ENCODE results near the gene RCAN2. TPM values are rescaled to one million over a fixed set of nuclear protein-coding genes. Genes with fewer than 3 reads are reported as not detected.

The RCAN2 gene
- total and polyA plus RNA-seq, 8 donors, result 1.7 to 19.0 (median 3.4) TPM

DNA sequence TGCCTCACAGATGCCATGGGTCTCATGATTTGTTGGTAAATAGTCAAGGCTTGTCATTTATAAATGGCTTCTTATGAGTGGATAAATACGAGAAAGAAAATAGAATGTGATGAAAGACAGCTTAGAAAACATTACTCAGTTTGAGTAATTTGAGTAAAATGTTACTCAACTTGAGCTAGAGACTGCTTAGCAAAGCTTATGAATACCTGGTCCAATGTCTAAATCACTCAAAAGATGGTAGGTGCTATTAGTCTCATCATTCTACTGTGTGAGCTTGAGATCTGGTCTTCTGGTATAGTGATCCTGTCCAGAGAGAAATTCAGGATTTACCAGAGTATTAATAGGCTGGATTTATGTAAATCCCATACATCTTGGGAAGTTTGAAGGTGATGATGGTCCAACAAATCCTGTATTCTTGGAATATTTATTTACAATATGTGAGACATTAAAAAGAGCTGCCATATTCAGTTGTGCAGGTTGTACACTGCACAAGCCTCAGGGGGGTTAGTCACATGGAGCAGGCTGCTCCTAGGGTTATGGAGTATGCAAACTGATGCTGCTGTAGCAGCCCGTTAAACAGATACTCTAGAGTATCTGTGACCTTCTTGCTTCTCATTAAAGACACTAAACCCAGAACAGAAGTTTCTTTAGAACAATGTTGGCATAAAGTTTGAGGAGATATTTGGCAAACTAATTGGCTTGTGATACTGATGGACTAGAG is 112.9 kb downstream of the RCAN2 start:
- H3K27ac ChIP-seq, result peak overlapping the region in 2 of 4 donors; percentile 52 to 53
- H3K4me1 ChIP-seq, result peaks cover 31 to 39% (median 32%) of the 10 kb centered on the region in 3 donors
- H3K36me3 ChIP-seq, result no peaks in the 10 kb centered on the region
- H3K9me3 ChIP-seq, result no peaks in the 10 kb centered on the region
- intact Hi-C loops (cut with DNase I), result no loop called here
- ATAC-seq (no peak), FAIRE-seq (no peak), DNase-seq (no peak)
- 55 to 66% methylated on average over 2 of the region's 2 CpGs for WGBS, 2 donors
- H3K4me3 ChIP-seq, result no peak overlapping the region
- H3K27me3 ChIP-seq, result no peaks in the 10 kb centered on the region
- no peak for TF ChIP-seq CTCF (IDR thresholded peaks at IDR 0.05)

- DNase-seq (no peak), ATAC-seq (no peak), FAIRE-seq (no peak)
- Histone ChIP-seq H3K27me3 (no peaks in the 10 kb centered on the region), H3K9me3 (no peaks in the 10 kb centered on the region), H3K27ac (peak overlapping the region in 2 of 4 donors; percentile 27 to 34), H3K36me3 (no peaks in the 10 kb centered on the region), H3K4me1 (peaks cover 26 to 30% (median 30%) of the 10 kb centered on the region in 3 donors), H3K4me3 (no peak overlapping the region)
- intact Hi-C loops (cut with DNase I), result no loop called here
- TF ChIP-seq CTCF (IDR thresholded peaks at IDR 0.05), result no peak
- 87 to 88% methylated on average over 8 of the region's 8 CpGs for WGBS, 2 donors
Observed at GRCh38 chr6:46377209-46377608, 114.0 kb downstream of the RCAN2 start.

- ATAC-seq, result peak in 2 of 4 donors; percentile 10 to 16
- H3K4me1 ChIP-seq, result peaks cover 20 to 24% (median 24%) of the 10 kb centered on the region in 3 donors
- TF ChIP-seq CTCF (IDR thresholded peaks at IDR 0.05), result no peak
- no peaks in the 10 kb centered on the region for H3K9me3 ChIP-seq
- WGBS, 2 donors, result 71 to 82% methylated on average over 7 of the region's 7 CpGs
- FAIRE-seq, result no peak
- peak overlapping the region in 2 of 4 donors; percentile 27 to 34 for H3K27ac ChIP-seq
- intact Hi-C loops (cut with DNase I), result no loop called here
- no peaks in the 10 kb centered on the region for H3K36me3 ChIP-seq
- no peak overlapping the region for H3K4me3 ChIP-seq
- no peaks in the 10 kb centered on the region for H3K27me3 ChIP-seq
- no peak for DNase-seq
Observed at GRCh38 chr6:46376562-46377061, 114.6 kb downstream of the RCAN2 start.

DNA sequence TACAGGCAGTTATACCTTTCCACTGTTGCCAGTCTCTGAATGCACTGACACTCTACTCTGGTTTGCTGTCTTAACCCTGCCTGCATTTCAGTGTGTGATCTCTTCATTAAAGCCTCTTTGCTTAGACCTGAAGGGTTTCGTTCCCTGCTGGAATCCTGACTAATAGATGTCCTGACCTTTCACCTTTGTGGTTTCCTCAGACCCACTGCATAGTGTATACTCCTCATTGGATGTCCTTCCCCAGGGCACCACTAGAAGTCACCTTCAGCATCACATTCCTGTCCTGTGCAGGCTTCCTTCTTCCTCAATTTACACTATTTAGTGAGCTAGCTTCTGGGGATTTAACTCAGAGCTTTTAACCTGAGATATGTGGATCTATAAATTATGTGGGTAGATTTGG is 120.6 kb downstream of the RCAN2 start:
- no peak for ATAC-seq
- no peaks in the 10 kb centered on the region for H3K36me3 ChIP-seq
- no peak for TF ChIP-seq CTCF (IDR thresholded peaks at IDR 0.05)
- WGBS, 2 donors, result 77 to 83% methylated on average over 1 of the region's 1 CpG
- H3K27me3 ChIP-seq, result no peaks in the 10 kb centered on the region
- no peaks in the 10 kb centered on the region for H3K4me1 ChIP-seq
- no peak overlapping the region for H3K27ac ChIP-seq
- FAIRE-seq, result no peak
- no peaks in the 10 kb centered on the region for H3K9me3 ChIP-seq
- intact Hi-C loops (cut with DNase I), result no loop called here
- no peak for DNase-seq
- H3K4me3 ChIP-seq, result no peak overlapping the region

DNA sequence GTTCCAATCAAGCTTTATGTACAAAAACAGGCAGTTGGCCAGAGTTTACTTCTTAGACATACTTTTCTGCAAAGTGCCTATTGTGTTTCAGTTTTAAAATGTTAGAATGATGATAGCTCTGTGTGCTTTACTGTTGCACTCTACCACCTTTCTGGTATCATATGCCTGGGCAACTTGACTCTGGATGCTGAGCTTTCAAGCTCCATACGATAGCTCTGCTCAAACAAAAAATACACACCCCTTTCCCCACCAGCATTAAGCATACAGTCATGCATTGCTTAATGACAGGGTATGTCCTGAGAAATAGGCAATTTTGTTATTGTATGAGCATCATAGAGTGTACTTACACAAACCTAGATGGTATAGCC is 123.1 kb downstream of the RCAN2 start:
- FAIRE-seq, result no peak
- no peaks in the 10 kb centered on the region for H3K9me3 ChIP-seq
- H3K4me3 ChIP-seq, result no peak overlapping the region

More for the DNA sequence above, 123.1 kb downstream of the RCAN2 start:
- H3K27me3 ChIP-seq, result no peaks in the 10 kb centered on the region
- H3K4me1 ChIP-seq, result no peaks in the 10 kb centered on the region
- intact Hi-C loops (cut with DNase I), result no loop called here
- no peak for TF ChIP-seq CTCF (IDR thresholded peaks at IDR 0.05)
- ATAC-seq (no peak), DNase-seq (no peak)
- no peak overlapping the region for H3K27ac ChIP-seq
- 95 to 100% methylated on average over 1 of the region's 1 CpG for WGBS, 2 donors
- no peaks in the 10 kb centered on the region for H3K36me3 ChIP-seq

All from pancreas (tissue), 10 donors.